ENCODE data around the gene MAFB. TPM values are rescaled to one million over a fixed set of nuclear protein-coding genes. Genes with fewer than 3 reads are reported as not detected.
A peak's percentile ranks its signal among the peaks of the same experiment; 100 is the strongest.

The MAFB gene
- polyA plus RNA-seq, 1 donor = 8.8 TPM

DNA sequence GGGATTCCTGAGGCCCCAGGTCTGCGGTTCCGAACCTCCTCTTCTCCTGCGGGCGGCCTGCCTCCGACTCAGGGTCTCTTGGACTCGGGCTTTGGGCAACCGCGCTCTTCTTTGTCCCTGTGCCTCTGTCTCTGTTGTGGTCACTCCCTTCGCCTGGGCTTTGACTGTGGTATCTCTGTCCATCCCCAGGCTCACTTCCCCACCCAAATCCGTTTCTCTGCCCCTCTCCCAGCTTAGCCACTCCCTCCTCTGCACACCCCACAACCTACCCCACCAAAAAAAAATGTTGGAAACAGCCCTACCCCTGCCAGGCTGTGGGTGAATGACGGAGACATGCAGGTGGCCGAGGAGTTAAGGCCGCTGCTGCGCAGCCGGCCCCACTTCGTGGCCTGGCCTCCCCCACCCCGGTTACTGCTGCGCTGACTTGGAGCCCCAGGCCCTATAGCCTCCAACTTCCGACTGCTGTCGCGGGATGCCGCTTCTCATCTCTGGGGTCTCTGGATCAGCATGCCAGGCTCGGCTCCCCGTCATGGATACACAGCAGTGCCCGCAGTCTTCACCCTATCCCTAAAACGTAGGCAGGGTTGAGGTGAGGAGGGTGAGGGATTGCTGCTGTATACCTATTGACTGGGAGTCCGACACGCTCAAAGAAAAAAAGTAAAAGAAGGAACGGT lies 2.7 kb upstream of the MAFB start:
- Histone ChIP-seq H3K27ac (ENCODE audit: low read length) (no peak overlapping the region), H3K9me3 (ENCODE audit: control insufficient read depth, low read depth, low read length) (peaks cover 7% of the 10 kb centered on the region), H3K4me1 (ENCODE audit: control insufficient read depth, insufficient read depth, low read length) (peaks cover 10% of the 10 kb centered on the region), H3K4me3 (ENCODE audit: low read length) (no peak overlapping the region), H3K27me3 (ENCODE audit: control insufficient read depth, insufficient read depth, low read length) (peaks cover 86% of the 10 kb centered on the region), H3K36me3 (ENCODE audit: control insufficient read depth, insufficient read depth, low read length) (no peaks in the 10 kb centered on the region)
- WGBS (ENCODE audit: insufficient coverage, low lambda C conversion rate) = 0% methylated on average over 4 of the region's 29 CpGs
- DNase-seq = no peak

DNA sequence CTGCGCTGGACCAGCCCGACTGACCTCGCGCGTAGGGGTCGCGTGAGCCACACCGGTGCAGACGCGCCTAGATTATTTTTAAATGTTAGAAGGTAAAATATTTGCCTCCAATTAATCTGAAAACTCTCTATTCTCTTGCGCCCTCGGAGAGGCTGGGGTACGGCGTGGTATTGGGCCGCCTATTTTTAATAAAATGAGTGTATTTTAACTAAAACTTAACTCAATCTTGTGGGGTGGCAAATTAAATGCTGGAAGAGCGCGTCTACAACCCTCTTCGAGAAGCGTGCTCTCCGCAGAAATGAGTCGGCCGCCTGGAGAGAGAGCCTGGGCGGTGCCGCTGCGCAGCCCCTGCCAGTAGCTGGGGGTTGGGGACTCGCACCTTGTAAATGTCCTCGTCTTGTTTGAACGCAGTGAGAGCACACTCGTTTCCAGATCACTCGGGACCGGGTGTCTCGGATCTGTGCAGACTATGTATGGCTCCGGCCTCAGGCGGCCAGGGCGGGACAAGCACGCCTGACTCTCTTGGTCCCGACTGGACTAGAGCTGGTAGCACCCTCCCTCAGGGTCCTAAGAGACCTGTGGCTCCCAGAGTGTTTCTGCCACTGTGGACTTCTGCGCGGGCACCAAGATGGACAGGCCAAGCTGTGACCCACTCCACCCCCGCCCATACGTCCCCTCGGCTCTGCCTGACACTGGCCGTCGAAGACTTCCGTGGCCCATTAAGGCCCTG lies 2.0 kb upstream of the MAFB start:
- Histone ChIP-seq H3K9me3 (ENCODE audit: control insufficient read depth, low read depth, low read length) (peaks cover 7% of the 10 kb centered on the region), H3K4me3 (ENCODE audit: low read length) (no peak overlapping the region), H3K27ac (ENCODE audit: low read length) (no peak overlapping the region), H3K4me1 (ENCODE audit: control insufficient read depth, insufficient read depth, low read length) (peaks cover 10% of the 10 kb centered on the region), H3K36me3 (ENCODE audit: control insufficient read depth, insufficient read depth, low read length) (no peaks in the 10 kb centered on the region), H3K27me3 (ENCODE audit: control insufficient read depth, insufficient read depth, low read length) (peaks cover 86% of the 10 kb centered on the region)
- no peak for DNase-seq
- no CpG with 5 or more reads among the region's 45 CpGs for WGBS (ENCODE audit: insufficient coverage, low lambda C conversion rate)

DNA sequence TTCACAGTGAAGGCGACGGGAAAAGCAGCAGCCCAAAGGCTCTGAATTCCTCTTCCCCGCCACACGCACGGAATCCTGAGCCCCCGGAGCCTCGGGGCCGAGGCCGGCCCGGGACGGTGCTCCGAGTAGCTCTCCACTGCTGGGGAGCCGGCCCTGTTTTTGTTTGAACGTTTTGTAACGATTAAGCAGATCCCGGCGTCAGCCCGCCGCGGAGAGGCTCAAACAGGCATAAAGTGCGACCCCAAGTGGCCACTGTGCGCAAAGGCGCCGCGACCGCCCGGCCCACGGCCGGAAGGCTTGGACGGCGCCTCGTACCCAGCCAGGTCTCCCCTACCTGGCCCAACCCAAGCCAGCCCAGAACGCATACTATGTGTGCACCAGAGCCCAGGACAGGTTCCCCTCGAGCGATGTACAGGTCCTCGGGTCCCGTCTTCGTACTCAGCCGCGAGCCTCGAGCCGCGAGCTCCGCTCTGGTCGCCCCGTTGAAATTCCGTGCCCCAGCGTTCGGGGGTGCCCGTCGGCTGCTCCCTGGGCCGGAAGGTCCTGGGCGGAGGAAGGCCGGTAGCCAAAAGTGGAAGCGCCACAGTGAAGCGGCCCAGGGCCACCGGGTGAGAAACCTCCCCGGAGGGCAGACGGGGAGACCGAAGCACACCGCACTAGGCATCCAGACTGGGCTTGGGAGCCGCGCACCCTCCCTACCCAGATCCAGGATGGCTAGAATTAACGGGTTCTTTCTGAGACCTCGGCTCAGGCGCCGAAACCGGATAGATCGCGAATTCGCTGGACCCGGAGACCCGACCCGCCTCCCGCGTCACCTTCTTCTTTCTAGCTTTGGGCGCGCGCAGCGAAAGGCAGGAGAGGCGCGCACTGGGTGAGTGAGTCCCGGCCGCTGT lies 1.2 kb upstream of the MAFB start:
- peaks cover 10% of the 10 kb centered on the region for H3K4me1 ChIP-seq (ENCODE audit: control insufficient read depth, insufficient read depth, low read length)
- WGBS (ENCODE audit: insufficient coverage, low lambda C conversion rate) = no CpG with 5 or more reads among the region's 84 CpGs
- H3K27me3 ChIP-seq (ENCODE audit: control insufficient read depth, insufficient read depth, low read length) = peaks cover 85% of the 10 kb centered on the region
- peak overlapping the region; percentile 46 for H3K4me3 ChIP-seq (ENCODE audit: low read length)
- H3K9me3 ChIP-seq (ENCODE audit: control insufficient read depth, low read depth, low read length) = peaks cover 7% of the 10 kb centered on the region
- H3K27ac ChIP-seq (ENCODE audit: low read length) = peak overlapping the region; percentile 79
- H3K36me3 ChIP-seq (ENCODE audit: control insufficient read depth, insufficient read depth, low read length) = no peaks in the 10 kb centered on the region
- DNase-seq = peak; percentile 81 to 86

GRCh38 chr20:40688129-40689099 lies 622 bp downstream of the MAFB start:
- no peak for DNase-seq
- Histone ChIP-seq H3K27me3 (ENCODE audit: control insufficient read depth, insufficient read depth, low read length) (peaks cover 85% of the 10 kb centered on the region), H3K27ac (ENCODE audit: low read length) (no peak overlapping the region), H3K4me1 (ENCODE audit: control insufficient read depth, insufficient read depth, low read length) (peaks cover 11% of the 10 kb centered on the region), H3K9me3 (ENCODE audit: control insufficient read depth, low read depth, low read length) (peaks cover 7% of the 10 kb centered on the region), H3K4me3 (ENCODE audit: low read length) (peak overlapping the region; percentile 56), H3K36me3 (ENCODE audit: control insufficient read depth, insufficient read depth, low read length) (no peaks in the 10 kb centered on the region)
- WGBS (ENCODE audit: insufficient coverage, low lambda C conversion rate) = no CpG with 5 or more reads among the region's 120 CpGs

GRCh38 chr20:40687384-40688128 lies 1.5 kb downstream of the MAFB start:
- Histone ChIP-seq H3K27ac (ENCODE audit: low read length) (no peak overlapping the region), H3K4me1 (ENCODE audit: control insufficient read depth, insufficient read depth, low read length) (peaks cover 17% of the 10 kb centered on the region), H3K9me3 (ENCODE audit: control insufficient read depth, low read depth, low read length) (peaks cover 12% of the 10 kb centered on the region), H3K36me3 (ENCODE audit: control insufficient read depth, insufficient read depth, low read length) (no peaks in the 10 kb centered on the region), H3K27me3 (ENCODE audit: control insufficient read depth, insufficient read depth, low read length) (peaks cover 85% of the 10 kb centered on the region), H3K4me3 (ENCODE audit: low read length) (peak overlapping the region; percentile 56)
- DNase-seq = peak in 1 of 2 donors; percentile 61
- no CpG with 5 or more reads among the region's 62 CpGs for WGBS (ENCODE audit: insufficient coverage, low lambda C conversion rate)

- WGBS (ENCODE audit: insufficient coverage, low lambda C conversion rate) = 7% methylated on average over 6 of the region's 12 CpGs
- Histone ChIP-seq H3K27ac (ENCODE audit: low read length) (no peak overlapping the region), H3K4me1 (ENCODE audit: control insufficient read depth, insufficient read depth, low read length) (peaks cover 17% of the 10 kb centered on the region), H3K27me3 (ENCODE audit: control insufficient read depth, insufficient read depth, low read length) (peaks cover 85% of the 10 kb centered on the region), H3K36me3 (ENCODE audit: control insufficient read depth, insufficient read depth, low read length) (no peaks in the 10 kb centered on the region), H3K4me3 (ENCODE audit: low read length) (peak overlapping the region; percentile 56), H3K9me3 (ENCODE audit: control insufficient read depth, low read depth, low read length) (peaks cover 12% of the 10 kb centered on the region)
- DNase-seq = no peak
Measured at GRCh38 chr20:40686893-40687292, 2.1 kb downstream of the MAFB start.

GRCh38 chr20:40686434-40686882 lies 2.6 kb downstream of the MAFB start:
- Histone ChIP-seq H3K9me3 (ENCODE audit: control insufficient read depth, low read depth, low read length) (peaks cover 12% of the 10 kb centered on the region), H3K27me3 (ENCODE audit: control insufficient read depth, insufficient read depth, low read length) (peaks cover 85% of the 10 kb centered on the region), H3K27ac (ENCODE audit: low read length) (no peak overlapping the region), H3K36me3 (ENCODE audit: control insufficient read depth, insufficient read depth, low read length) (no peaks in the 10 kb centered on the region), H3K4me1 (ENCODE audit: control insufficient read depth, insufficient read depth, low read length) (peaks cover 17% of the 10 kb centered on the region), H3K4me3 (ENCODE audit: low read length) (peak overlapping the region; percentile 56)
- no peak for DNase-seq
- WGBS (ENCODE audit: insufficient coverage, low lambda C conversion rate) = no CpG with 5 or more reads among the region's 7 CpGs

DNA sequence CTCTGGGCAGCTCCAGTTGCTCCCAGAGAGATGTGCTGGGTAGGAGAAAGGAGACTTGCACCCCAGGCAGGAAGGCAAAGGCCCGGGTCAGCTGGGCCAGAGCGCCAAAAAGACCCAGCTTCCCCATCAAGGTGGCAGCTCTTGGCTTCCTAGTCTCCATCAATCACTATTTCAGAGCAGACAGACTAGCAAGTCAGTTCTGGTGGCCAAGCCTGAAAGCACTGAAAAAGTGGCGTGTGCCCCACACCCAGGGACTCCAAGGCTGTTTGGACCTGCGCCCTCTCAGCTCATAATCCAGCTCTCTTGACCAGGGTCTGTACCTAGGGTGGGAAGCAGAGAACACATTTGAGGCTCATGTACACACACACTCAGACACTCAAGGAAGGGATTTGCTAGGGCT lies 3.7 kb downstream of the MAFB start:
- H3K4me3 ChIP-seq (ENCODE audit: low read length) = peak overlapping the region; percentile 11
- DNase-seq = no peak
- H3K9me3 ChIP-seq (ENCODE audit: control insufficient read depth, low read depth, low read length) = peaks cover 7% of the 10 kb centered on the region
- H3K27ac ChIP-seq (ENCODE audit: low read length) = no peak overlapping the region
- WGBS (ENCODE audit: insufficient coverage, low lambda C conversion rate) = no CpG with 5 or more reads among the region's 4 CpGs
- peaks cover 84% of the 10 kb centered on the region for H3K27me3 ChIP-seq (ENCODE audit: control insufficient read depth, insufficient read depth, low read length)
- peaks cover 15% of the 10 kb centered on the region for H3K4me1 ChIP-seq (ENCODE audit: control insufficient read depth, insufficient read depth, low read length)
- no peaks in the 10 kb centered on the region for H3K36me3 ChIP-seq (ENCODE audit: control insufficient read depth, insufficient read depth, low read length)

DNA sequence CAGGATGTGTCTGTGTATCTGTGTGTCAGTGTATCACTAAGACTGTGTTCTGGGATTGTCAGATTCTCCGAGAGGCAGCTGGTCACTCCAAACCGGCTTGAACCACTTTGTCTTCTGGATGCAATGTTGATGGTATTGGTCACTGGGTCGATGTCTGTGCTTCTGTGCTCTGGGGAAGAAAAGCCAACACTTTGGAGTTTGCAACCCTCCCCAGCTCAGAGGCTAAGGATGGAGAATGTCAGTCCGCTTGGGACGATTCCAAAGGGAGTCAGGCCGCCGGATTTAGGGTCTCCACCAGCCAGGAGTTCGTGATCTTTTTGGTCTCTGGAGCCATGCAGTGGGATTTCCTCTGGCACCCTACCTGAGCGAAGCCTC lies 5.2 kb downstream of the MAFB start:
- peaks cover 91% of the 10 kb centered on the region for H3K27me3 ChIP-seq (ENCODE audit: control insufficient read depth, insufficient read depth, low read length)
- DNase-seq = no peak
- WGBS (ENCODE audit: insufficient coverage, low lambda C conversion rate) = no CpG with 5 or more reads among the region's 9 CpGs
- H3K4me3 ChIP-seq (ENCODE audit: low read length) = peak overlapping the region; percentile 10
- peaks cover 4% of the 10 kb centered on the region for H3K9me3 ChIP-seq (ENCODE audit: control insufficient read depth, low read depth, low read length)
- no peak overlapping the region for H3K27ac ChIP-seq (ENCODE audit: low read length)
- H3K36me3 ChIP-seq (ENCODE audit: control insufficient read depth, insufficient read depth, low read length) = no peaks in the 10 kb centered on the region
- H3K4me1 ChIP-seq (ENCODE audit: control insufficient read depth, insufficient read depth, low read length) = peaks cover 11% of the 10 kb centered on the region

All from large intestine (tissue), 3 donors.